Left renal cortex interstitium (tissue), 4 donors: Measurements from ENCODE around the gene DDX3X. TPM values are rescaled to one million over a fixed set of nuclear protein-coding genes. Genes with fewer than 3 reads are reported as not detected.
"Not testable (repeated sequence)": the region's sequence is repeated elsewhere in the genome, so short reads cannot be mapped to it uniquely, and the experiment has no call there.

Source experiments
- DNase-seq, 4 donors: peaks; one replicate each; pipeline ENCODE4 v3.0.0-alpha.2; 2013; ENCODE audit warnings: low read depth in 4 of 4, low spot score in 2 of 4, missing footprints in 1 of 4
- polyA plus RNA-seq, 4 donors: library from polyadenylated mRNA; unstranded; fragments of 120-200 nt; gene quantifications; one replicate each; pipeline ENCODE4 v1.2.1, GENCODE V29; 2013; ENCODE audit not compliant: insufficient read length in 4 of 4

Gene DDX3X
- polyA plus RNA-seq, 4 donors: 195 to 253 (median 230) TPM

GRCh38 chrX:41352329-41352838 lies 18.4 kb downstream of the DDX3X start:
- DNase-seq: no peak

GRCh38 chrX:41353985-41354384 lies 20.0 kb downstream of the DDX3X start:
- no peak for DNase-seq

- no peak for DNase-seq
These were observed 35.2 kb downstream of the DDX3X start for GRCh38 chrX:41369152-41369551.

DNA sequence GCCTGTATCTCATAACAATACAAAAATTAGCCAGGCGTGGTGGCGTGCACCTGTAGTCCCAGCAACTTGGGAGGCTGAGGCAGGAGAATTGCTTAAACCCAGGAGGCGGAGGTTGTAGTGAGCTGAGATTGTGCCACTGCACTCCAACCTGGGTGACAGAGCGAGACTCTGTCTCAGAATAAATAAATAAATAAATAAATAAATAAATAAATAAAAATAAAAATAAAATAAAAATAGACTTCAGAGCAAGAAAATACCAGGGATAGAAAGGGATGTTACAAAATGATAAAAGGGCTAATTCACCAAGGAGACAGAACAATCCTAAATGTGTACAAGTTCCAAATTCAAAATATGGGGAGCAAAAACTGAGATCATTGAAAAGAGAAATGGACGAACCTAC lies 37.6 kb downstream of the DDX3X start:
- DNase-seq: not testable (repeated sequence)

GRCh38 chrX:41373989-41374606 lies 40.1 kb downstream of the DDX3X start:
- no peak for DNase-seq

- no peak for DNase-seq
These were observed 43.7 kb downstream of the DDX3X start for GRCh38 chrX:41377624-41378023.

- DNase-seq: no peak
These were observed 47.7 kb downstream of the DDX3X start for GRCh38 chrX:41381685-41382084.

DNA sequence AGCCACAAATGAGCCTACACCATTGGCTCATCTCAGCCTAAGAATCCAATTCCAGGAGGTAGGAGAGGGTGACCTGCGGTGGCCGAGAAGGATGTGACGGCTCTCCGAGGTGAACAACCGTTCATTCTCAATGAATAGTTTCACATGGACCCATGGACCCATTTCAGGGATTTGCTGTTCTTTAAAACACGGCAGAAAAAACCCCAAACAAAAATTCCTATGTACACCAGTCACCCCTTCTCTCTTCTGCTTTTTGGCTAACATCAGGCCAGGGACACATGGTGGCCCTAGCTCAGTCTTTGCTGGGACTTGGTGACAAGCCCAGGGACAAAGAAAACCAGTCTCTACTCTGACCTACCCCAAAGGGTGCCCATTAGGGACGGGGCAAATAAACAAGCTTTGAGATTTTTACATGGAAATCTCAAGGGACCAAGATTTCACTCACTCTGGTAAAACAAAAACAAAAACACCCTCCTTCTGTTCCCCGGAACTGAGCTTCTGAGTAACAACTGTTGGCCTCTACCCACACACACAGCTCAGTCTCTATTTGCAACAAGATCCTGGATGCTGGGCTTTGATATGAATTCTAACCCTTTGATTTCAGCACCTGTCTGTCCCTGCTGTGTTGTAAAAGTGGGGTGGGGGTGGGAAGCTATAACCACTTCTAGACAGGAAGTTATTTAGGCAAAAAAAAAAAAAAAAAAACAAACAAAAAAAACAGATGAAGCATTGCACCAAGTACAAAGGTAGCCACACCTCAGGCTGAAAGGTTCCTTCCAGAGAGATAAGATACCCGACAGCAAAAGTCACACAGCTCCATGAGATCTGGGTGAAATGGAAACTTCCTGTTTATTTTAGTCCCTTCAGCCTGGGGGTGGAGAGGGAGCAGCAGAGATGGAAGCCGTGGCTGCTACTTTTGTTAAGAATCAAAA lies 49.0 kb downstream of the DDX3X start:
- DNase-seq: no peak

DNA sequence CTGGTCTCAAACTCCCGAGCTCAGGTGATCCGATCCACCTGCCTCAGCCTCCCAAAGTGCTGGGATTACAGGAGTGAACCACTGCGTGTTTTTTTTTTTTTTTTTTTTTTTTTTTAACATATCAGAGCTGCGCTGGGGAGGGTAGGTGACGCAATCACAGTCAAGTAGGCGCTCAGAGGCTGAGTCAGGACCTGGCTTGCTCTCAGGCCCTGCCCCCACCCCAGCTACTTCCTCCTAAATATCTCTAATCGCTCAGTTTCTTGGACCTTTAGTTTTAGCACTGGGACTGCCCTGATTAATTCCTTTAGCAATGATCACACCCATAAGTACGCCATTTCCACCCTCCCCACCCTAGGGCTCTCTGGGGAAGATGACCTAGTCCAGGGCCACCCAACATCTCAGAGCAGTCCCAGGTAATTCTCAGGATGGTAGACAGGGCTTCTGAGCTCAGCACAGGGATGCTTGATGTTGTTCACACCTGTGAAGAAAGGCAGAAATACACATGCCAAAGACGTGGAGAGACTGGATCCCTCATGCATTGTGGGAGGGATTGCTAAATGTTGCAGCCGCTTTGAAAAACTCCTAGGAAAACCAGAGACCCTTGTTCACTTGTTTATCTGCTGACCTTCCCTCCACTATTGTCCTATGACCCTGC lies 50.2 kb downstream of the DDX3X start:
- DNase-seq: no peak

DNA sequence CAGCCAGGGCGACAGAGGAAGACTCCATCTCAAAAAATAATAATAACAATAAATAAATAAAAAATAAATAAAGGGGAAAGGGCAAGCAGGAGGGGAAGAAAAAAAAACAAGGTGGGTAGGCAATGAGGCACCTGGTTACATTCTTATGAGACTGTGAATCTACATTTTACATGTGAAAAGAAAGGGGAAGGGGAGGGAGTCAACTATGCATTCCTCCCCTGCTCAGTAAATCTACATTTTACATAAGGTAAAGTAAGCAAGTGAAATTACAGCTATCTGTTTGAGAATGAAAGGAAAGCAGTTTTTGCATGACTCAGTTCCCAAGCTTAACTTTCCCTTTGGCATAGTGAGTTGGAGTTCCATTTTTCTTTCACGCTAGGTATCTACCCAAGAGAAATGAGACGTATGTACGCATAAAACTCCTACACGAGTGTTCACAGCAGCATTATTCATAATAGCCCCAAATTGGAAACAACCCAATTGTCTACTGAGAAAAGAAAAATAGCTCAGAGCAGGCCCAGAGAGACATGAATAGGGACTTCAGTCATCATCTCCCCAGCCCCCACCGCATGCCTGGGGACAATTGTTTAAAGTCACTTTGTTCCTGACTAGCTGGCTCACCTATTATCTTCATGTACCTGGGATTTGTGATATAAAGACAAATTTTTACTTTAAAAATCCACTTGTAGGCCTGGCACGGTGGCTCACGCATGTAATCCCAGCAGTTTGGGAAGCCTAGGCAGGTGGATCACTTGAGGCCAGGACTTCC lies 52.4 kb downstream of the DDX3X start:
- no peak for DNase-seq

GRCh38 chrX:41388543-41388942 lies 54.6 kb downstream of the DDX3X start:
- no peak for DNase-seq

- DNase-seq: no peak
These were observed 55.4 kb downstream of the DDX3X start for GRCh38 chrX:41389311-41389888.

DNA sequence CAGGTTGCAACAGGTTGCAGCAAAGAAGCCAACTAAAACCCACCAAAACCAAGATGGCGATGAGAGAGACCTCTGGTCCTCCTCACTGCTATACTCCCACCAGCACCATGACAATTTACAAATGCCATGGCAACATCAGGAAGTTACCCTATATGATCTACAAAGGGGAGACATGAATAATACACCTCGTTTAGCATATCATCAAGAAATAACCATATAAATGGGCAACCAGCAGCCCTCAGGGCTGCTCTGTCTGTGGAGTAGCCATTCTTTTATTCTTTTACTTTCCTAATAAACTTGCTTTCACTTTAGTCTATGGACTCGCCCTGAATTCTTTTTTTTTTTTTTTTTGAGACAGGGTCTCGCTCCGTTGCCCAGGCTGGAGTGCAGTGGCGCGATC lies 56.6 kb downstream of the DDX3X start:
- DNase-seq: not testable (repeated sequence)

DNA sequence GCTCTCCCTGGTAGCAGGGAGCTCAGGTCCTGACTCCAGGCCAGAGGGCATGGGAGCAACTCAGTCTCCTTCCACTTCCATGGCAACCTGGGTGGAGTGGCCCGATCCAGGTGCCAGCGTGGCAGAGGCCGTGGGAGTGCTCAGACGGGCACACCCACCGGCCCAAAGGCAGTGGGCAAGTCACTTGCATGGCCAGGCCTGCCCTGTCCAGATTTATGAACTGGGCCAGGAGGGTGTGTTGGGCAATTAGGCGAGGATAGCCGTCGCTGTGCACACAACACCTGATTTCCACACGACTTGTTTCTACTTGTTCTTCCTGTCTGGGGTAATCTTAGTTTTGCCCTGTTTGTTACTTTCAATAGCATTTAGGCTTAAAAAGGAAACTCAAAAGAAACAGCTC lies 57.6 kb downstream of the DDX3X start:
- DNase-seq: no peak

GRCh38 chrX:41394293-41394692 lies 60.3 kb downstream of the DDX3X start:
- no peak for DNase-seq

GRCh38 chrX:41397219-41397618 lies 63.3 kb downstream of the DDX3X start:
- no peak for DNase-seq

DNA sequence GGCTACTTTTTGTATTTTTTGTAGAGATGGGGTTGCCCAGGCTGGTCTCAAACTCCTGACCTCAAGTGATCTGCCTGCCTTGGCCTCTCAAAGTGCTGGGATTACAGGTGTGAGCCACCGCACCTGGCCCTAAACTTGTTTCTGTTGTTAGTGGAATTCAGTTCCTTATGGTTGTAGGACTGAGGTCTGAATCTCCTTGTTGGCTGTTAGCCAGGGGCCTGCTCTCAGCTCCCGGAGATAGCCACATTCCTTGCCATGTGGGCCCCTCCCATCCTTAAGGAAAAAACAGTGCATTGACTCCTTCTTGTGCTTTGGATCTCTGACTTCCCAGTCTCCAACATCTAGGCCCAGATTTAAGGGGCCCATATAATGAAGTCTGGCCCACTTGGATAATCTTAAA lies 63.8 kb downstream of the DDX3X start:
- DNase-seq: no peak

DNA sequence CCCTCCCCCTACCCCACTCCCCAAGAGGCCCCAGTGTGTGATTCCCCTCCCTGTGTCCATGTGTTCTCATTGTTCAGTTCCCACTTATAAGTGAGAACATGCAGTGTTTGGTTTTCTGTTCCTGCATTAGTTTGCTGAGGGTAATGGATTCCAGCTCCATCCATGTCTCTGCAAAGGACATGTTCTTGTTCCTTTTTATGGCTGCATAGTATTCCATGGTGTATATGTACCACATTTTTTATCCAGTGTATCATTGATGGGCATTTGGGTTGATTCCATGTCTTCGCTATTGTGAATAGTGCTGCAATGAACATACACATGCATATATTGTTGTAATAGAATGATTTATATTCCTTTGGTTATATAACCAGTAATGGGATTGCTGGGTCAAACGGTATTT lies 68.6 kb downstream of the DDX3X start:
- DNase-seq: not testable (repeated sequence)

- no peak for DNase-seq
These were observed 71.6 kb downstream of the DDX3X start for GRCh38 chrX:41405551-41405950.

- no peak for DNase-seq
These were observed 72.2 kb downstream of the DDX3X start for GRCh38 chrX:41406201-41406600.
